ENCODE results near the gene ATP2B2. TPM values are rescaled to one million over a fixed set of nuclear protein-coding genes. Genes with fewer than 3 reads are reported as not detected.

ATP2B2 gene
- total RNA-seq, 4 donors from 2014 or later: 0.29 to 9.5 (median 4.4) TPM

DNA sequence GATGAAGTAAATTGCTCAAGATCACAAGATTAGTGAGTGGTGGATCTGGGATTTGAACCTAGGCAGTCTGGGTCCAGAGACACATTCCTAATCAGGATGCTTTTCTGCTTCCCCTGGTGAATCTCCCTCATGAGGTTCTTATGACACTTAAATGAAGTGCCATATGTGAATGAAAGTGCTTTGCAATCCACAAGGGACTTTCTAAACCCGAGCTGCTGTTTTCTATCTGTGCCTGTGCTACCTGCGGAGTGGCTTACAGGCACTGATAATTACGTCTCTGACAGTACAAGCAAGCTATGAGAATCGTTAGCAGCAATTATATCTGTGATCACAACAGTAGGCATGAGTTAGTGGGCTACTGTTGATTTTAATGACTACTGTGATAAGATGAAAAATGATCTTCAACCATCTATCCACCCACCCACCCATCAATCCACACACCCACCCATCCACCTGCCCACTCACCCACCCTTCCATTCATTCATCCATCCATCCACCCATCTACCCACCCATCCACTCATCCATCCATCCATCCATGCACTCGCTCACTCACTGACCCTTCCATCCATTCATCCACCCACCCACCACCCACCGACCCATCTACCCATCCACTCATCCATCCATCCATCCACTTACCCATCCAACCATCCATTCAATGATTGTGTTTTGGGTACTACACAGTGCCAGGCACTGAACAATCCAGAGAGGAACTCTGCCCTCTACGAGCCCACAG, 51.8 kb downstream of the ATP2B2 start:
- DNase-seq: no peak
- no peak overlapping the region for H3K27ac ChIP-seq
- H3K4me3 ChIP-seq: no peak overlapping the region
- H3K4me1 ChIP-seq: no peaks in the 10 kb centered on the region
- no peaks in the 10 kb centered on the region for H3K27me3 ChIP-seq
- intact Hi-C loops (cut with DNase I; ENCODE audit: low total_unique reads): no loop called here
- no peak for TF ChIP-seq POLR2A (IDR thresholded peaks at IDR 0.05)
- TF ChIP-seq, protein P1, sequence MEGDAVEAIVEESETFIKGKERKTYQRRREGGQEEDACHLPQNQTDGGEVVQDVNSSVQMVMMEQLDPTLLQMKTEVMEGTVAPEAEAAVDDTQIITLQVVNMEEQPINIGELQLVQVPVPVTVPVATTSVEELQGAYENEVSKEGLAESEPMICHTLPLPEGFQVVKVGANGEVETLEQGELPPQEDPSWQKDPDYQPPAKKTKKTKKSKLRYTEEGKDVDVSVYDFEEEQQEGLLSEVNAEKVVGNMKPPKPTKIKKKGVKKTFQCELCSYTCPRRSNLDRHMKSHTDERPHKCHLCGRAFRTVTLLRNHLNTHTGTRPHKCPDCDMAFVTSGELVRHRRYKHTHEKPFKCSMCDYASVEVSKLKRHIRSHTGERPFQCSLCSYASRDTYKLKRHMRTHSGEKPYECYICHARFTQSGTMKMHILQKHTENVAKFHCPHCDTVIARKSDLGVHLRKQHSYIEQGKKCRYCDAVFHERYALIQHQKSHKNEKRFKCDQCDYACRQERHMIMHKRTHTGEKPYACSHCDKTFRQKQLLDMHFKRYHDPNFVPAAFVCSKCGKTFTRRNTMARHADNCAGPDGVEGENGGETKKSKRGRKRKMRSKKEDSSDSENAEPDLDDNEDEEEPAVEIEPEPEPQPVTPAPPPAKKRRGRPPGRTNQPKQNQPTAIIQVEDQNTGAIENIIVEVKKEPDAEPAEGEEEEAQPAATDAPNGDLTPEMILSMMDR (IDR thresholded peaks at IDR 0.05): no peak
- H3K9me3 ChIP-seq: no peaks in the 10 kb centered on the region
- no peaks in the 10 kb centered on the region for H3K36me3 ChIP-seq

GRCh38 chr3:10450494-10451440, 54.6 kb downstream of the ATP2B2 start:
- H3K4me1 ChIP-seq: no peaks in the 10 kb centered on the region
- TF ChIP-seq, protein P1 (IDR thresholded peaks at IDR 0.05): no peak
- no peak for TF ChIP-seq POLR2A (IDR thresholded peaks at IDR 0.05)
- intact Hi-C loops (cut with DNase I; ENCODE audit: low total_unique reads): no loop called here
- H3K27ac ChIP-seq: no peak overlapping the region
- H3K36me3 ChIP-seq: no peaks in the 10 kb centered on the region
- no peaks in the 10 kb centered on the region for H3K27me3 ChIP-seq
- no peak overlapping the region for H3K4me3 ChIP-seq
- DNase-seq: no peak
- no peaks in the 10 kb centered on the region for H3K9me3 ChIP-seq

DNA sequence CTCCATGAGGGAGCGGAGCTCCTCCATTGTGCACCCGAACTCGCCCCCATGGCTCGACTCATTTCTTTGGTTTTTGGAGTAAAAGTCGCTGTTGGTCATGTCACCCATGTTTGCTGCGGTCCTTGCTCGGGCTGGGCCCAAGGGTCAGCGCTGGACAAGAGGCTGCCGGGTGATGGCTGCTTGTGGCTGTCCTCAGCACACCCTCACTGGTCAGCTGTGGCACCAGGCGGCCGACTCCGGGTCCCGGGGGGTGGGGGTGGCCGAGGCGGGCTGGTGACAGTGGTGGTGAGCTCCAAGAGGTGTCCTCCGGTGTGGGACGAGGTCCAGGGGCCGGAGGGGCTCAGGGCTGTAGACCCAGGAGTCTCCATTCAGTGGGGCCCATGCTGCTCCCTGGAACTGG, 56.0 kb downstream of the ATP2B2 start:
- no peaks in the 10 kb centered on the region for H3K27me3 ChIP-seq
- DNase-seq: no peak
- H3K4me3 ChIP-seq: no peak overlapping the region
- no peak overlapping the region for H3K27ac ChIP-seq
- H3K36me3 ChIP-seq: no peaks in the 10 kb centered on the region
- intact Hi-C loops (cut with DNase I; ENCODE audit: low total_unique reads): no loop called here
- H3K4me1 ChIP-seq: no peaks in the 10 kb centered on the region
- TF ChIP-seq, protein P1 (IDR thresholded peaks at IDR 0.05): no peak
- no peak for TF ChIP-seq POLR2A (IDR thresholded peaks at IDR 0.05)
- H3K9me3 ChIP-seq: no peaks in the 10 kb centered on the region

DNA sequence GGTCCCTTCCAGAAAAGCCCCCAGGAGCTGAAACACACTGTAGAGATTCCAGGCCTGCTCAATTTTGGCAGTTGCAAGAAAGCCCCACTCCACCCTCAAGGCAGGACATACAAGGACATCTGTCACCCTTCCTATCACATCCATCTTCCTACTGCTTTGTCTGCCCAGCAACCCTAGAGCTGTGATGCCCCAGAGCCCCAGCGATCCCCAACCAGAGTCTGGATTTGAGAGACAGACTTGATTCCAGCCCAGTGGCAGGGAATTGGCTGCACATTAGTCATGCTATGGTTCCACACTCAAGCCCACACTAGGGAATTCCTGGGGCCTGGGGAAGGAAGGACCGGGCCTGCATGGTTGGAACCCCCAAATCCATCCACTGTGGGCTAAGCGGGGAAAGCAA, 56.8 kb downstream of the ATP2B2 start:
- Histone ChIP-seq H3K36me3 (no peaks in the 10 kb centered on the region), H3K27me3 (no peaks in the 10 kb centered on the region), H3K4me1 (no peaks in the 10 kb centered on the region), H3K9me3 (no peaks in the 10 kb centered on the region), H3K4me3 (no peak overlapping the region), H3K27ac (no peak overlapping the region)
- intact Hi-C loops (cut with DNase I; ENCODE audit: low total_unique reads): no loop called here
- TF ChIP-seq POLR2A (IDR thresholded peaks at IDR 0.05): no peak
- no peak for DNase-seq

DNA sequence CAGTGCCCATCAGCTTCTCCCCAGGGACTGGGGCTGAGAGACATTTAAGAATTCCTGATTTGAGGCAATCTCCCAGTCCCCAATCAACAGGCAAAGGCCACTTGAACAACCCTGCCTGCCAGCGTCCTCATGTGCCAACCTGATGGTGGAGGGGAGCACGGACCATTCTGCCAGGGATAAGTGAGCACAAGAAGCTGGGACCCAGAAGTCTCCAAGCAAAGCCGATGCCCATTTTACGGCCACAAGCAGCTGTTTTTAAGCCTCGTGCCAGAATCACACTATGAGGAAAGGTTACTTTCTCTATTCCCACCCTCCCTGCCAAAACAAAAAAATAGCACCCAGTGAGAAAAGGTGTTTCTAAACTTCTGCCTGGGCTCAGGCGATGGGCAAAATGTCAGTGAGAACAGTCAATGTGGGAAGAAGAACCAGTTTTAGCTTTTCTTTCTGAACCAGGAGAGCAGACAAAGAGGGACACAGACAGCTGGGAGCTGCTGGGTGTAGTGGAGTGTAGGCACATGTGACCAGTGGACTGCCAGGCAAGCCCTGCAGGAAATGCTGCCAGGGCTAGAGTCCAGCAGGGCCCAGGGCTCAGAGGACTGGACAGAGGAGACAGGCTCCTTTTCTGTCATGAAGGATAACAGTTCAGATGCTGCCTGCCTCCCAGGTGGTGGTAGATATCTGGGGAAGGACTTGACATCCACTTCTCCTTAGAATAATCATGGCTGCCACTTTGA, 57.7 kb downstream of the ATP2B2 start:
- no peaks in the 10 kb centered on the region for H3K27me3 ChIP-seq

More for the DNA sequence above, 57.7 kb downstream of the ATP2B2 start:
- Histone ChIP-seq H3K36me3 (no peaks in the 10 kb centered on the region), H3K27ac (no peak overlapping the region), H3K4me1 (no peaks in the 10 kb centered on the region), H3K9me3 (no peaks in the 10 kb centered on the region), H3K4me3 (no peak overlapping the region)
- no peak for DNase-seq
- intact Hi-C loops (cut with DNase I; ENCODE audit: low total_unique reads): no loop called here
- TF ChIP-seq POLR2A (IDR thresholded peaks at IDR 0.05): no peak
- TF ChIP-seq, protein P1 (IDR thresholded peaks at IDR 0.05): no peak

All from uterus (tissue), 4 donors.